ENCODE measurements around the gene CEPT1.
"Not testable (repeated sequence)": the region's sequence is repeated elsewhere in the genome, so short reads cannot be mapped to it uniquely, and the experiment has no call there.

The CEPT1 gene

DNA sequence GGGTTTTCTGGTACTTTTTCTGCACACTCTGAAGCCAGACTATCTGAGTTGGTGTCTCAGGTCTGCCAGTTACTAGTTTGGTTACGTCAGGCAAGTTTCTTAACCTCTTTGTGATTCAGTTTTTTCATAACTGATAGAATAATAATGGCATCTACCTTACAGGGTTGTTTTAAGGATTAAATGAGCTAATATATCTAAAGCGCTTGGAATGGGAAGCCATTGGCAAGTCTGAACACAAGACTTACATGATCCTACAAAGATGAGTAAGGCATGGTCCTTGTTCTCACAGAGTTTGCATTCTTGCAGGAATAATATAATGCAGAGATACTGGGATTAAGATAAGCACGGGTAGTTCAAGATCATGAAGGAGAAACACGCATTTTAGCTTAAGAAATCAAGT, 69.6 kb downstream of the CEPT1 start:
- DNase-seq, result no peak

DNA sequence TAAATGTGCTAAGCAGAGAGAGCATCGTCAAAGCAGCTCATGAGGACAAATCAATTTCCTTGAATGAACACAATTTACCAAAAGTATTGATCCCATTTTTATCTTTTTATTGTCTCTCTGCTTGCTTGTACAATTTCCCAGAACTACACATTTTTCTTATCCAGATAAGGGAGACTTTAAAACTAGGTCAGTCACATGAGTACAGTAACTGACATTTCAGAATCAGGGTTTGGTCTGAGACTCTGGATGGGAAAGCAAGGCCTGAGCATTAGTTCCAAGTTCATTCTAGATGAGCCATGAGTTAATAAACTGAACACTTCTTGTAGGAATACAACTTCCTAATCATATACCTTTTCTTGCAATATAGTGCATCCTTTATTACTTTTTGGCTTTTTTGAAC, 71.9 kb downstream of the CEPT1 start:
- no peak for DNase-seq

DNA sequence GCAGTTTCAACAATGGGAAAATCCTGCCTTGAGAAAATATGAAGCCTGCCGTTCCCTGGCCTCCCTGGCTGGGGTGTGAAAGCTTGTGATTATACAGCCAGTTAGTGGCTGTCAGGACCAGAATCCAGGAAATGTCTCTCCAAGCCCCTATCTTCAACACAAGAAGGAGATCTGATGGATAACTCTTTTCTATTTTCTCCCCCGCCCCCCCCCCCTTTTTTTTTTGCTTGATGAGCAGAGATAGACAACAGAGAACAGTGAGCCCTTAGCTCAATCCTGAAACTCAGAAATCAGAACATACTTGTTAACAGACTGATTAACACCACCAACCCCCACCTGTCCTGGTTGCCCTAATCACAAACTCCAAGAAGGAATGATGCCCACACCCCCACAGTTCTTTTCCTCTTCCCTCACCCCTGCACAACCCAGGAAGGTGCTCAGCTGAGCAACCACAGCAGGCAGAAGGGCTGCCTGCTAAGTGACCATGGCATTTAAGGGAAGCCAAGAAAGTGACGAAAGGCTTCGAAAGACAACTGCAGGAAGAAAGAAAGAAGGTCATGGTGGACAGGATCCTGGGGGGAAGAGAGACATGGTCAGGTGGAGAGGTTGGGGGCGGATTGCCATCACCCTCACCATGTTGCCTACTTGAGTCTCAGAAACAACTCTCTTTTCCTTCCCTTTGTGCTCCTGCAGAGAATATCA, 72.8 kb downstream of the CEPT1 start:
- no peak for DNase-seq

DNA sequence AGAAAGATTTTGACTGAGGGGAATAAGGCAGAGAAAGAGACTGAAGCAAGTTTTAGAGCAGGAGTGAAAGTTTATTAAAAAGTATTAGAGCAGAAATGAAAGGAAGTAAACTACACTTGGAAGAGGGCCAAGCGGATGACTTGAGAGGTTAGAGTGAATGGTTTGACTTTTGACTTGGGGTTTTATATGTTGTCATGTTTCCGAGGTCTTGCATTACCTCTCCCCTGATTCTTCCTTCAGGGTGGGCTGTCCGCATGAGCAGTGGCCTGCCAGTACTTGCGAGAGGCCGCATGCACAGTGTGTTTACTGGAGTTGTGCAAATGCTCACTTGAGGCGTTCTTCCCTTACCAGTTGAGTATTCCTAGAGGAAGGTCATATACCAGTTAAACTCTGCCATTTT, 73.4 kb downstream of the CEPT1 start:
- DNase-seq, result no peak

DNA sequence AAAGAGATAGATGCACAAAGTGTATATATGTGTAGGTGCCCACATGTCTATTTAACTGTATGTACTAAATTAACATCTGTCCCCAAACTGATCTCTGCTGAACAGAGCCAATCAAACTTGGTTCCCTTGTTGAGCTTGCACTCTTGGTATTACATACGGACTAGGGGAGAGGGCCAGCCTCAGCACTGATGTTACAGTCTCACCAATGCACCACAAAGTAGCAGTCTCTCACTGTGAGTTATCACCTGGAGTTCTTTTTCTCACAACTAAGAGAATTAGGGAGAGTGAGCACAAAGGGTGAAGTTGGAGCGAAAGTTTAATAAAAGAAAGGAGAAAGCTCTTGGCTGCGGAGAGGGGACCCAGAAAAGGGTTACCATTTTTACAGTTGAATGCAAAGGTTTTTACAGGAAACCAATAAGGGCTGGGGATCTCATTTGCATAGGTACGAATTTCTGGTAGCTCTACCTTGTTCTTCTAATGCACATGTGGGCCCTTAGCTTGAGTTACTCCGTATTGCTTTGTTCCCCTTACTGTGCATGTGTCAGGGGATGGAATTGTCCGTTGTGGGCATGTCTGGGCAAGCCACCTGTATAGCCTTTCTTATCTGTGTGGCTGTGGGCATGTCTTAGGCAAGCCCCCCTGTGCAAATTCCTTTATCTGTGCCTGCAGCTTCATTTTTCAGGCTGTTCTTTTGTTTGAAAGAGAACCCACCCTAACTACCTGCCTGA, 74.2 kb downstream of the CEPT1 start:
- no peak for DNase-seq

DNA sequence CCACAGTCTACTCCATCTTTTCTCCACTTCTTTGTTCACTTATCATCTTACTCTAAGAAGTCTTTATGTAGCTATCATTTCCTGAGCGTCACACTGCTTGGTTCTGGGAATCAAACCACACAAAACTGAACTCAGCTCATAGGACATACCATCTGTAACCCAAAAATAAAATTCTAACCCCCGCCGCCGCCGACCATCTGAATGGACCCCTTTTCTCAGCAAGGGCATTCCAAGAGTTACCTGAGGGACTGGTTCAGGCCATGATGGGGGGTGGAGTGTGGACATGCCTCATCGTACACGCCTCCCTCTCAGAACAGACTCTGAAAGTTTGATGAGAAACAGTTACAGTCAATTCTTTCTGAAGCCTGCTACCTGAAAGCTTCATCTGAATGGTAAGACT, 74.9 kb downstream of the CEPT1 start:
- DNase-seq, result no peak

DNA sequence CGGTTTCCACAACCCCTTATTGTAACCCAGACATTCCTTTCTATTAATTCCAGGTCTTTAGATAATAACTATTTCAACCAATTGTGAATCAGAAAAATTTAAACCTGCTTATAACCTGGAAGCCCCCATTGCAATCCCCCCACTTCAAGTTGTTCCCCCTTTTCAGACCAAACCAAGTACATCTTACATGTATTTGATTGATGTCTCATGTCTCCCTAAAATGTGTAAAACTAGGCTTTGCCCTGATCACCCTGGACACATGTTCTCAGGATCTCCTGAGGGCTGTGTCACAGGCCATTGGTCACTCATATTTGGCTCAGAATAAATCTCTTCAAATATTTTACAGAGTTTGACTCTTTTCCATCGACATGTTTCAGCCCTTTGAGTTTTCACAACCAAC, 75.3 kb downstream of the CEPT1 start:
- not testable (repeated sequence) for DNase-seq

DNA sequence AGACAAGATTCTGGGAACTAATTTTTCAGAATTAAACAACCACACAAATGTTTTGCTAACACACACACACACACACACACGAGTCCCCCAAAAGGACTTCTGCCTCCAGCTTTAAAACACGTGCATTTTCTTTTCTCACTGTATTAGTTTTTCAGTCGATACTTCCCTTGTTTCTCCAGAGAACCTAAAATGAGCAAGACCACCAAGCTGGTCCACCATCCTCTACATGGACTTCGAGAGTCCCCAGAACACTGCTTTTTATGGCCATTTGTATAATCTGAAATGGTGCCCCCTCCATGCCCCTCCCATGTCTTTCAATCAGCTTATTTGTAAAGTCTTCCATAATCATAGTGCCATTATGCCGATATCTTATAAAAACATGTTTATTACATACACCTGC, 76.7 kb downstream of the CEPT1 start:
- no peak for DNase-seq

DNA sequence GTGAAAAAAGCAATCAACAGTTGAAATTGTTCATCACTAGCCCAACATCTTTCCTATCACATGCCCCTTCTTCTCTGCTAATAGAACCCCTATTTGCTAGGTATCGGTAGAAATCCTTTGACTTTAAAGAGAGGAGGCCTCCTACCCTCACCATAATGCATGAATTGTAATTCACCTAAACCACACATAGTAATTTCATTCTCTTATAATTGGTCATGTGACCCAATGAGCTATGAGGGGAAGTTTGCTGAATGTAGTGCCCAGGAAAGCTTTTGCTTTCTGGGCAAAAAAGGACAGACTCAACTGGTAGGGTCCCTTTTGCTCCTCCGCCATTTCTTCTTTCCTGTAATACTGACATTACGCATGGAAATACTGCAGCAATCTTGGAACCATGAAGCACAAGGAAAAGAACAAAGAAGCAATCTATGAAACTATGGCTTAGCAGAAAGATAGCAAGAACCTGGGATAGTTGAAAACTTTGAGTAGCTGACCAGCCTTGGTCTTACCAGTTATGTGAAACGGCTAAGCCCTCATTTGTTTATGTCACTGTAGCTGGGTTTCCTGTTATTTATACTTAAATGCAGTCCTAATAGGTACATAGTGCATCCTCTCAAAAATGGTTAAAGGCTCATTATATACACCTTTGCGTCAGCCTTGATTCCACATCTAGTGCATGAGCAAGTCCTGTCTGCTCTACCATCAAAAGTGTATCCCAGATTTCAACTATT, 77.3 kb downstream of the CEPT1 start:
- DNase-seq, result no peak

DNA sequence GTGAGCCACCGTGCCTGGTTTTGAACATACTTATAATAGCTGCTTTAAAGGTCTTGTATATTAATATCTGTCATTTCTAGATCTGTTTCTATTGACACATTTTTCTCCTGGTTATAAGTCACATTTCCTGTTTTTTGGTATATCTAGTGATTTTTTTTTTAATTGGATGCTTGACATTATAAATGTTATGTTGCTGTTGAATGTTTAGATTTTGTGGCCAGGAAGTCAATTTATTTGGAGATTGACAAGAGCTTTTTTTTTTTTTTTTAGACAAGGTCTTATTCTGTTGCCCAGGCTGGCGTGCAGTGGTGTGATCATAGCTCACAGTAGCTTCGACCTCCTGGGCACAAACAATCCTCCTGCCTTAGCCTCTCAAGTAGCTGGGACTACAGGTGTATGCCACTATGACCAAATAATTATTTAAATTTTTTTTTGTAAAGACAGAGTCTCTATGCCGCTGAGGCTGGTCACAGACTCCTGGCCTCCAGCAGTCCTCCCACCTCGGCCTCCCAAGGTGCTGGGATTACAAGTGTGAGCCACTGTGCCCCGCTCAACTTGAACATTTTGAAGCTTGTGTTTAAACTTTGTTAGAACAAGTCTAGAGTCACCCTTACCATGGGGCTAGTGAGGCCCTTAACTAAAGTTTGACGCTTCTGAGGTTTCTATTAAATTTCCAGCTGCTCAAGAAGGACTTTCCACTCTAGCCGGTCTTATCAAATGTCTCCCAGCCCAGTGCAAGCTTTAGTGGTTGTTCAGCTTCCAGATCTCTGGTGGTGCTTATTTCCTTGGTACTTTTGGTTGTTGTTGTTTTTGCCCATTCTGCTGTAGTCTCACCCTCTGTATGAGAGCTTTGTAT, 78.9 kb downstream of the CEPT1 start:
- no peak for DNase-seq

DNA sequence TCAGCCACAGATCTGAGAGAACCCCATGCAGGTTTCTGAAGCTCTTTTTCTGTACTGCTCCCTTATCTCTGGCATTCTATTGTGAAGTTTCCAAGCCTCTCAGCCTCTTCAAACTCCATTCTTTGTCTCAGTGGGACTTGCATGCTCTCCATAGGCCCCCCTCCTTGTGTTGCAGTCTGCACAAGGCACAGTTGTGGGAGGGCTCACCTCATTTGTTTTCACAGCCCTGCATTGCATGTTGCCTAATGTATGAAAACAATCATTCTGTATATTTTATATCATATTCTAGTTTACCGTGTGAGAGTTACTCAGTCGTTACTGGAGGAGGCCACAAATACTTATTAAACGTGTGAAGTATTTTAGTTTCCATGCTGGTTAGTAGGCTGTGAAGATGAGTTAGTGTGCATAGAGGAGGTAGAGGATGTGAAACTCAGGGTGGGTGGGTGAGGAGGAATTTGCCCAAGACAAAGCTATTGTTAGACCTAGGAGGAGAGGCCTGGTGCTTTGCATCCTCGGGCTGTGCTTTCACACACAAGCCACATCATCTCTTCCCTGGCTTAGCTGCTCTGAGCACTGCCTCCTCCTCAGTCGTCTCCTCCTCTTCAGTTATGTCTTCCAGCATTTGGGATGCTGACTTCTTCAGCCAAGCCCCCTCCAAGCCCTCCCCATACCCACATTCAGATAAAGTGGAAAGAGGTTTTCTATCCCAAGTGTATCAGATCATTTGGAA, 79.7 kb downstream of the CEPT1 start:
- peak in 3 of 51 donors; percentile 3 to 15 (median 4) for DNase-seq

DNA sequence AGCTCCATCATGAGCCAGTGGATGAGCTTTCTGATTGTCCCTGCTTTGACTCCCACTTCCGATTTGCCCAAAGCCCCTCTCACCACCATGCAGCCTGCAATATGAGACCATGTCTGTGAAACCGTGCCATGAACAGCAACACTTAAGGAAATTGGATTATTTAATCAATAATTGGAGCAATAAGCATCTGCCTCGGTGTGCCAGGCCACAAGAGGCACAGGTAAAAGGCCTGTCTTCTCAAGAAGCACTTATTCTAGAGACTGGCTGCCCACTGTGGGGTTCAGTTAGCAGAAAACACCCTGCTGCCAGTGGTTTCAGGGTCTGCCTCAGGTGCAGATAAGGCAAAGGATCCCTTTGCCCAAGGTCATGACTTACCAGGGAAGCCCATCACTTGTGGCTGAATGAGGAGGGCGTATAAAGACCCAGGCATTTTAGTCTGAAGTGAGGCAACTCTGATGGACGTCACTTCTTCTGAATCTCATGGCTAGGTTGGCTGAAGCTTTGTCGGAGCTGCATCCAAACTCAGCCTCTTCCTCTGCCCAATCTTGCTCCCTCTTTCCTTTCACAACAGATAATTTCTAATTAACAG, 80.4 kb downstream of the CEPT1 start:
- no peak for DNase-seq

DNA sequence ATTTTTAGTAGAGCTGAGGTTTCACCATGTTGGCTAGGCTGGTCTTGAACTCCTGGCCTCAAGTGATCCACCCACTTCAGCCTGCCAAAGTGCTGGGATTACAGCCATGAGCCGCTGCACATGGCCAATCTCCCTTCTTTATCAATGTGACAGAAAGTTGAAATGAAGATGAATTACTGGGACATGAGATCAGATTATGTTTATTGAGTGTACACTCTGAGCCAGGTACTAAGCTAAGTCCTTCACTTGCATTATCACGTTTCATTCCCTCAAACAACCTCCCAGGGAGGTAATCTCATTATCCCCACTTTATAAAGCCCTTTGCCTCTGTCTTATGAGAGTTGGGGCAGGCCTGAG, 81.2 kb downstream of the CEPT1 start:
- no peak for DNase-seq

DNA sequence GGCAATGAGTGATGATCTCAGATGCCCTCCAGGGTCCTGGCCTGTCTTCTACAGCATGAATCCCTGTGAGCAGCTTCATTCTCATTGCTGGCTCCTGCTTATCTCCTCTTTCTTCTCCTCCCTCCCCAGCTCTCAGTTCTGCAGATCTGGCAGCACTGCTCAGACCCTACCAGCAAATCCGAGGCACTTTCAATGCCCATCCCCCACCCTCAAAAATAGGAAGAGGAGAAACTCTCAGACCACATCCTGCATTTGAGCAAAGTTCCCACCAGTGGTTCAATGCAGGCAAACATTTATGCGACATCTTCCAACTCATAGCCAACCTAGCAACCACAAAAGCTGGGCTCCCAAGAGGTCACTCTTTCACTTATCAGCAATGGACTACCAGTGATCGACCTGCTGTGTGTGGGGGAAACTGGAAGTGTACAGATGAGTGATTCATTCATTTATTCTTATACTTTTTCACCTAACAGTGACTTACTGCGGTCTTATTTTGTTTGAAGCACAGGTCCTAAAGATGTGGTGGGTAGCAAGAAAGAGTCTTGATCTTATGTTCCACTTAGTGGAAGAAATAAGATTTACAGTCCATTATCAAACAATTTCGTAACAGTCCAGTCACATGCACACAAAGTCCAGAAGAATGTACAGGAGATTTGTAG, 81.7 kb downstream of the CEPT1 start:
- DNase-seq, result peak in 2 of 51 donors; percentile 8 to 13

DNA sequence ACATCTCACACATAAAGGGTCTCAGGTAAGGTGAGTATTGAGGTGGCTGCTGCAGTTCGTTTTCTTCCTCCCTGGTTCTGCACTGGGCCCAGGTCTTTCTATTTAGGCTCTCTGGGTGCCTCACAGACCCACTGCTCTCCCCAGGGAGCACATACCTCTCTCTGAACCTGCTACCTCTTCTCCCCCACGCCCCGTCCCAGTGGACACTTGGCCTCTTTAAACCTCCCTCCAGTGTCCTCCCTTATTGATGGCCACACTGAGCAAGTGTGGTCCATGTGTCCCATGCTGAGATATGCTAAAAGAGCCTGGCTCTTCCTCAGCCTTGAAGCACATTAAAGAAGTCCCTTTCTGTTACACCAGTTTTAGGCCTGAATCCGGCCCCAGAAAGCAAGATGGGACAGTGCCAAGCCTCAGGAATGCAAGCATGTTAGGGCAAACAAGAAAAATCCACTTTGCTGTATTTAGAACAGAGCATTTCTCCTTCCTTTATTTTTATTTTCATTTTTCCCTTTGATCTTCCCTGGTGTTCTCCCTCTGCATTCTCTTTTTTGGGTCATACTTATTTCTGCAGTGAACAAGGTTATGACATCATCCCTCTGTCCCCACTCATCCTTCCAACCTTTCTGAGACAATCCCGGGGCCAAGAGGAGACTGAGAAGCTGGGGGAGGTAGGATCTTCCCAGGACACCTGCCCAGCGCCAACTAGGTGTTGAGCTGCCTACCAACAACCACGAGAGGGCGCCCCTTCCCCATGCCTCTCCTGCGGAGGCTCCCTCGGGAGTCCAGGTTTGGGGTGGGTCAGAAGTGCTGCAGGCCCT, 82.5 kb downstream of the CEPT1 start:
- peak in 43 of 51 donors; percentile 10 to 78 (median 46) for DNase-seq

DNA sequence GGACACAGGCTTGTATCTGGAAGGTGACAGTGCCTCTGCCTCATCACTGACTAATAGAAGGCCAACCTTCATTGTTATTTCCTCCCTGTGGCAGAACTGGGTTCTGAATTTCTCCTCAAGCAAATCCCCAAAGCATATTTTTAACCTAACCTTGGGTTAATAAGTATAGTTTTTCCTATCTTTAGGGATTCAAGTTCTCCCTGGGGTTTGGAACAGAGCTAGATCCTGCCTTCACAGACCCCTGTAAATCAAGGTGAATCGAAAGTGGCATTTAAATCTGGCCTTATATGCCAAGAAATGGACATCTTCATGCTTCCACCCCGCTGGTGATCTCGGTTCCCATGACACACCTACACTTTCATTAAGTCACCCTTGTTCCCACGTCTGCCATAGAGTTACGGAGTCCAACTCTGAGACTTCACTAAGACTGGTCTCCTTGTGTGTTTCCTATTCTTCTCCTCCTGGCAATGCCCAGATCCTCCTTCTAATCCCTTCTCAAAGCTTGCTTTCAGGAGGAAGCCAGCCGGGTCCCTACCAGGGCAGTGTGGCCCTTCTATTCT, 83.2 kb downstream of the CEPT1 start:
- DNase-seq, result no peak

DNA sequence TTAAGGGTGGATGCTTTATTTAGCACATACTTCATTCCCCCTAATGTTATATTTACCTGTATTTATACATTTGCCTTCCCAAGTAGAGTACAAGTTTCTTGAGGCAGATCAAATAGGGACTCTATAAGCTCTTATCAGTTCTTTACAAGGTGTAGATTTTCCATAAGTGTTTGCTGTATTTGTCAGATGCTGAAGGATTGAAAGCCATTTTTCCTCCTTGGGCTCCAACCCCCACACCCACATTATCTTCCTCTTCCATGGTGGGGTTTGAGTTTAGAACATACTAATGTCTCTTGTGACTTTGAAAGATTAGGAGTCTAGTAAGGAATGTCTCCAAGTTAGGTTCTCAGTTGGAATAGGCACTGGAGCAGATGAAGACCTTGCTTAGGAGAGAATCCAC, 85.1 kb downstream of the CEPT1 start:
- no peak for DNase-seq

DNA sequence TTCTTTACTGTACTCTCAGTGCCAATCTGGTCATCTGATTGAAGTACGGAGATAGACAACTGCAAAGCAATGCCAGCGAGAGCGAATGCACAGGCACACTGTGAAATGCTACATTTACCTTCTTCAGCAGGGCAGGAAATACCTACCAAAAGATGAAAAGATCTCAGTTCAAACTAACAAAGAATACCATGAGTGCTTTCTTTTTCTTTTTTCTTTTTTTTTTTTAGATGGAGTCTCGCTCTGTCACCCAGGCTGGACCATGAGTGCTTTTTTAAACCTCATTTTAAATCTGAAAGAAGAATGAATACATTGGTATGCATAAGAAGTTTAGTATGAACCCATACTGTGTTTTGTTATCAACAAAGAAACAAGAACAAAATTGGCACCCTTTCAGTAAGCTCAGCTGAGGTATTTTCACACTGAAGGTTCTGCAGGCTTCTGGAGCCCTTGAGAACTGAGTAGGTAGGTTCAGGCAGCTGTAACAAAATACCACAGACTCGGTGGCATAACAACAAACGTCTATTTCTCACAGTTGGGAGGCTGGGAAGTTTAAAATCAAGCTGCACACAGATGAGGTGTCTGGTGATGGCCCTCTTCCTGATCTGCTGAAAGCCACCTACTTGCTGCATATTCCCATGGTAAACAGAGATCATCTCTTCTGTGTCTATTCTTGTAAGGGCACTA, 85.8 kb downstream of the CEPT1 start:
- DNase-seq, result no peak

Data from hypothalamus (tissue), 51 donors.